LHCN-M2 (cell line): ENCODE measurements around the gene CYP4F22. TPM values are rescaled to one million over a fixed set of nuclear protein-coding genes. Genes with fewer than 3 reads are reported as not detected.
A peak's percentile ranks its signal among the peaks of the same experiment; 100 is the strongest.

Source experiments
- DNase-seq: peaks from one replicate; pipeline ENCODE4 v3.0.0-alpha.2; 2012; ENCODE audit warnings: low read depth
- total RNA-seq: library from RNA; depleted of rRNA; stranded (reverse); fragments of >200 nt; gene quantifications from 2 replicates; pipeline ENCODE4 v1.2.3, GENCODE V29; 2014

CYP4F22 gene
- total RNA-seq, 1 experiment from 2014 or later, result not detected

DNA sequence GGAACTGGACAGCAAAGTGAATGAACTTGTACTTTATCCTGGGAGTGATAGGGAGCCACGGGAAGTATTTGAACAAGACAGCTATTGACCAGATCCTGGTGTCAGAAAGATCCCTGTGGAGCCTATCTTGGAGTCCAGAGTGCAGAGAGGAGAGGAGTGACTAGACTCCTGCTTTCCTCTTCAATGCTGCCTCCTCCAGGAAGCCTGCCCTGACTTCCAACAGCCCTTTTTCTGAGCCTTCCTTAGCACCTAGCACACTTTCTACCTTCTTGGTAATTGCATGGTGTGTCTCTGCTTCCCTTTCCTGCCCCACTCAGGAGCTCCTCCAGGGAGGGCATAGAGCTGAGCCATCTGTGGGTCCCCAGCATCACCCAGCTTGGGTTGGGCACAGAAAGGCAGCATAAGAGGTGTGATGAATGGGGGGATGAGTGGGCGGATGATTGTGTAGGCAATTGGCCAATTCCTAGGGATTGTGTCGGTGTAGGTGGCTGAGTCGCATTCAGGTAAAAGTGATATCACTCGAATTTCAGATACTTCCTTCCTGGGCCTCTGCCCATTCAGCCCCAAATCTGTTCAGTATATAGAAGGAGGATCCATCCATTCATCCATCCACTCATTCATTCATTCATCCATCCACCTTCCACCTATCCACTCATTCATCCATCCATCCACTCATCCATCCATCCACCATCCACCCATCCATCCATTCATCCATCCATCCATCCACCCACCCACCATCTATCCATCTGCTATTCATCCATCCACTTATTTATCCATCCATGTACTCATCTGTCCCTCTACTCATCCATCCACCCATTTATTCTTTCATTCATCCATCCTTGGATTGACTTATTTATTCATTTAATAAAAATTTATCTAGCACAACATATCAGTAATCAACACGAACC, 26.9 kb downstream of the CYP4F22 start:
- DNase-seq, result no peak

DNA sequence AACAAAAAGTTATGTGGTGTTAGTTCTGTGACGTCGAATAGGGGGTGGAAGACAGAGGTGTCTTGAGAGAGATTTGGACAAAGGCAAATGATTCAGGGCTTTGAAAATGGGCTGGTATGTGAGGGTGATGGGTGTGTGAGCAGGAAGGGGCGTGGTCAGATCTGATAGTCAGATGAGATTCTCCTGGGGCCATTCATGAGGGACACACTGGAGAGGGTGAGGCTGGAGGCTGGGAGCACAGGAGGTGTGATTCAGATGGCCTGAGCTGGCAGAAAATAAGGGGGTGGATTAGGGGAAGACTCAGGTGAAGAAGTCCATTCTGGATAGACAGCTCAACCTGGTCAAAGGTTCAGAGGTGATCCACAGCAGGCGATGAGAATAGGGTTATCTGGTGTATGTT, 28.0 kb downstream of the CYP4F22 start:
- no peak for DNase-seq

DNA sequence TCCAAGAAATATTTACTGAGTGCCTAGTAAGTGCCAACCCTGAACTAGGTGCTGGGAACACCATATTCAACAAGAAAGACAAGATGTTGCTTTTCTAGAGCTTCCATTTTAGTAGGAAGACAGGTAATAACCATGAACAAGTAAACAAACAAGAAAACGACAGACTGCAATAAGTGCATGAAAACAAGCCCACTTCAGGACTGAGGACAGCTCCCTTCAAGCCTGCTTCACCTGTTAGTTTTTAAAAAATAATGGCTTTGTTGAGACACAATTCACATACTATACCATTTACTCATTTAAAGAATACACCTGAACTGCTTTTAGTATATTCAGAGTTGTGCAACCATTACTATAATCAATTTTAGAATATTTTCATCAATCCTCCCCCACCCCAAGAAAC, 30.4 kb downstream of the CYP4F22 start:
- DNase-seq, result no peak

DNA sequence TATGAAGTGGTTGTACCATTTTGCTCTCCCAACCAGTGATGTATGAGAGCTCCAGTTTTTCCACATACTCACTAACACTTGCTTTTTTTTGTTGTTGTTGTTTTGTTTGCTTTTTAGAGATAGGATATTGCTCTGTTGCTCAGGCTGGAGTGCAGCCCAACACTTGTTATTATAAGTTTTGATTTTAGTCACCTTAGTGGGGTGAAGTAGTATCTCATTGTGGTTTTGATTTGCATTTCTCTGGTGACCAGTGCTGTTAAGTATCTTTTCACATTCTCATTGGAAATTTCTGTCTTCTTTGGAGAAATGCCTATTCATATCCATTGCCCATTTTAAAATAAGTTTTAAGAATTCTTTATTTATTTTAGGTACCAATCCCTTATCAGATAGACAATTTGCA, 31.3 kb downstream of the CYP4F22 start:
- no peak for DNase-seq

DNA sequence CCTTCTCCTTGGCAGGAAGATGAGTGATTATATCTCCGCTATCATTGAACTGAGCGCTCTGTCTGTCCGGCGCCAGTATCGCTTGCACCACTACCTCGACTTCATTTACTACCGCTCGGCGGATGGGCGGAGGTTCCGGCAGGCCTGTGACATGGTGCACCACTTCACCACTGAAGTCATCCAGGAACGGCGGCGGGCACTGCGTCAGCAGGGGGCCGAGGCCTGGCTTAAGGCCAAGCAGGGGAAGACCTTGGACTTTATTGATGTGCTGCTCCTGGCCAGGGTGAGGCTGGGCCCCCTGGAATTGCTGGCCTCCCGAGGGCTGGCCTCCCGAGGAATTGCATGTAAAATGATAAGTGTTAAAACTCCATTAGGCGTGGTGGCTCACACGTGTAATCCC, 32.1 kb downstream of the CYP4F22 start:
- DNase-seq, result no peak

DNA sequence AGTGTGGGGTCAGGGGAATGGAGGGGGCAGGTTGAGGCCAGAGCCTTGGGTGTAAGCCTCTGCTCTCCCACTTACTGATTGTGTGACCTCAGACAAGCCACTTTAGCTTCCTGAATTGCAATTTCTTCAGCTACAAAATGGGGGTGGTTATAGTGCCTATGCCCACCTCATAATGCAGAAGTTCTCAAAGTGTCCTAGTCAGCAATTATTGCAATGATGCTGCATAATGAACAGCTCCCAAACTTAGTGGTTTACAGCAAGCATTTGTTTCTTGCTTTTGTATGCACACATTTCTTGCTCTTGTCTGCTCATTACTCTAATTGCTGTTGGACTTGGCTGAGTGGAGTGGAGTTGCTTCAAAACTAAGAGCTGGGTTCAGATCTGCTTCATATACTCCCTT, 36.0 kb downstream of the CYP4F22 start:
- no peak for DNase-seq

DNA sequence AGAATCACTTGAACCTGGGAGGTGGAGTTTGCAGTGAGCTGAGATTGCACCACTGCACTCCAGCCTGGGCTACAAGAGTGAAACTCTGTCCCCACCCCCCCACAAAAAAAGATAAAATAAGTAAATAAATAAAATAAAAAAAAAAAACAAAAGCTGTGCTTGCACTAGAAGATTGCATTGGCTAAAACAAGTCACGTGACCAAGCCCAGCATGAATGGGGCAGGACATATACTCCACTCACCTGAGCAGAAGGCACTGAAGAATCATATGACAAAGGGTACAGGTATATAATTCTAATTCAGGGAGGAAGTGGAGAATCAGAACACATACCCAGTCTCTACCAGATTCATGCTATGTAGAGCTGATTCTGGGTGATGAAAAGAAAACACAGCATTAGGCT, 36.6 kb downstream of the CYP4F22 start:
- no peak for DNase-seq

DNA sequence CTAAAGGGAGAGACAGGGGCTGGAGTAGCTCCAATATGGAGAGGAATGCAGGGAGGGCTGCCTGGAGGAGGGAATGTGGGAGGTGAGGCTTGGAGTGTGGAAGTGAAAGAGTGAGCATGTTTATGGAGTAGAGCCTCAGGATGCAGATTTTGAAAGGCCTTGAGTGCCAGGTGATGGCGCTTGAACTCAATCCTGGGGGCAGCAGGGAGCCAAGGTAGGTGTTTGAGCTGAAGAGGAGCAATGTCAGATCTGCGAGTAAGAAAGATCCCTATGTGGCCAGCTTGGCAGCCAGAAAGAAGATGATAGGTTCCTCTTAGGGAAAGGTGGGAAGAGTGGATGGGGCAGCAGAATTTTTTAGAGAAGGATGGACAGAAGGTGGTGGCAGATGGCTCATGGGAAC, 40.3 kb downstream of the CYP4F22 start:
- DNase-seq, result no peak

DNA sequence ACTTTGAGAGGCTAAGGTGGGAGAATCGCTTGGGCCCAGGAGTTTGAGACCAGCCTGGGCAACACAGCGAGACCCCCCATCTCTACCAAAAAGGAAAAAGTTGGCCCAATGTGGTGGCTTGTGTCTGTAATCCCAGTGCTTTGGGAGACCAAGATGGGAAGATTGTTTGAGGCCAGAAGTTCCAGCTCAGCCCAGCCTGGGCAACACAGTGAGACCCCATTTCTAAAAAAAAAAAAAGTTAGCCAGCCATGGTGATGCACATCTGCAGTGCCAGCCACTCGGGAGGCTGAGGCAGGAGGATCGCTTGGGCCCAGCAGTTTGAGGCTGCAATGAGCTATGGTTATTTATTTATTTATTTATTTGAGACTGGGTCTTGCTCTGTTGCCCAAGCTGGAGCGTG, 41.3 kb downstream of the CYP4F22 start:
- no peak for DNase-seq

DNA sequence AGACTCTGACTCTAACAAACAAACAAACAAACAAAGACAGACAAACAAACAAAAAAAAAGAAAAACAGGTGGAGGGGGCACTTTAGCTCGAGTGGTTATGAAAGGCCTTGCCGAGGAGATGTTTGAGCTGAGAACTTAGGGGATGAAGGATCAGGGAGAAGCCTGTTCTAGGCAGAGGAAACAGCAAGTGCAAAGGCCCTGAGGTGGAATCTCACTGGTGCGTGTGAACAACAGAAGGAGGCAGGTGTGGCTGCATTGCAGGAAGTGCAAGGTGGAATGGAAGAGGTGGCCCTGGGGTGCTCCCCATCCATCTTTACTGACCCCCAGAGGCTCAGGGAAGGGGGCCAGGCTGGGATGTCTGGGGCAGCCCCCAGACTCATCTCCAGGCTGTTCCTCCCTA, 41.9 kb downstream of the CYP4F22 start:
- DNase-seq, result no peak

DNA sequence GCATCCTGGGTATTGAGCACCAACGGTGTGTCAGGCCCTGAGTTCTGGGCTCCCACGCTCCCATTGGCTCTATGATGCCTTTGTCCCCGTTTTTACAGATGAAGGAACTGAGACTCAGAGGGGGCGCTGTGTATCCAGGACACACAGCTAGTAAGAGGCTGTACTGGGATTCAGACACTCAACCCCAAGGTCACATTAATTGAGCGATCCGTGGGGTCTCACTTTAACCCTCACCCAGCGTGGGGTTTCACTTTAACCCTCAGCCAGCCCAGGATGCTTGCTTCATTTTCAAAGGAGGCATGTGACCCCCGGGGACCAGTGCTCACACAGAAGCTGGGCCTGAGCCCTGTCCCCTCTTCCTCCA, 42.6 kb downstream of the CYP4F22 start:
- DNase-seq, result no peak

DNA sequence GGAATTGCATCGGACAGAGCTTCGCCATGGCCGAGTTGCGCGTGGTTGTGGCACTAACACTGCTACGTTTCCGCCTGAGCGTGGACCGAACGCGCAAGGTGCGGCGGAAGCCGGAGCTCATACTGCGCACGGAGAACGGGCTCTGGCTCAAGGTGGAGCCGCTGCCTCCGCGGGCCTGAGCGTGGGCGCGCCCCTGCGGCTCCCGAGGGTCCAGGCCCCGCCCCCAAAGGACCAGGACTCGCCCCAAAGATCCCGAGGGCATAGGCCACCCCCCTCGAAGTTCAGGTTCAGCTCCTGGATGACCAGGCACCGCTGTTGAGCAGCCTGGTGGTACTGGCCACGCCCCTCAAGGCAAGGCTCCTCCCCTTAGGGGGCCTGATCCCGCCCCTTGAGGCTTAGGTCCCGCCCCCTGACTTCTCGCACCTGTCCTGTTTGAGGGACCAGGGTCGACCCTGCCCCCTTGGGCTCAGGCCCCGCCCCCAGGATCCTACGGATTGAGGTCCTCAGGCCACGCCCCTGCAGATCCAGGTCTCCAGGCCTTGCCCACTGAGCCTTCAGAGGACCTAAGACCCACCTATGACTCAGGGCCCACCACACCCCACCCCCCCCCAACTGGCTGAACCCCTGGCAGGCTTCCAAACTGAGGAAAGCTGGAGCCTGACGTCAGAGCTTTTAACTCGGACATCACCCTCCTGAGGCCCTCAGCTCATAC, 43.1 kb downstream of the CYP4F22 start:
- peak; percentile 9 for DNase-seq

DNA sequence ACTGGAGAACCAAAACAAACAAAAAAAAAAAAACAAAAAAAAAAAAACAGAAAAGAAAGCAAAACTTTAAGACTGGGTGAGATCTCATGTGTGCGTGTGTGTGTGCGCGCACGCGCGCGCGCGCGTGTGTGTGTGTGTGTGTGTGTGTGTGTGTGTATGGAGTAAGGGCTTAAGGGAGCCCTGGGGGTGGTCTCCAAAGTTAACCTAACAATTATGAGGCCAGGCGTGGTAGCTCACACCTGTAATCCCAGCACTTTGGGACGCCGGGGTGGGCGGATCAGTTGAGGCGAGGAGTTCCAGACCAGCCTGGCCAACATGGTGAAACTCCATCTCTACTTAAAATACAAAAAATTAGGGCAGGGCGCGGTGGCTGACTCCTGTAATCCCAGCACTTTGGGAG, 46.7 kb downstream of the CYP4F22 start:
- no peak for DNase-seq

DNA sequence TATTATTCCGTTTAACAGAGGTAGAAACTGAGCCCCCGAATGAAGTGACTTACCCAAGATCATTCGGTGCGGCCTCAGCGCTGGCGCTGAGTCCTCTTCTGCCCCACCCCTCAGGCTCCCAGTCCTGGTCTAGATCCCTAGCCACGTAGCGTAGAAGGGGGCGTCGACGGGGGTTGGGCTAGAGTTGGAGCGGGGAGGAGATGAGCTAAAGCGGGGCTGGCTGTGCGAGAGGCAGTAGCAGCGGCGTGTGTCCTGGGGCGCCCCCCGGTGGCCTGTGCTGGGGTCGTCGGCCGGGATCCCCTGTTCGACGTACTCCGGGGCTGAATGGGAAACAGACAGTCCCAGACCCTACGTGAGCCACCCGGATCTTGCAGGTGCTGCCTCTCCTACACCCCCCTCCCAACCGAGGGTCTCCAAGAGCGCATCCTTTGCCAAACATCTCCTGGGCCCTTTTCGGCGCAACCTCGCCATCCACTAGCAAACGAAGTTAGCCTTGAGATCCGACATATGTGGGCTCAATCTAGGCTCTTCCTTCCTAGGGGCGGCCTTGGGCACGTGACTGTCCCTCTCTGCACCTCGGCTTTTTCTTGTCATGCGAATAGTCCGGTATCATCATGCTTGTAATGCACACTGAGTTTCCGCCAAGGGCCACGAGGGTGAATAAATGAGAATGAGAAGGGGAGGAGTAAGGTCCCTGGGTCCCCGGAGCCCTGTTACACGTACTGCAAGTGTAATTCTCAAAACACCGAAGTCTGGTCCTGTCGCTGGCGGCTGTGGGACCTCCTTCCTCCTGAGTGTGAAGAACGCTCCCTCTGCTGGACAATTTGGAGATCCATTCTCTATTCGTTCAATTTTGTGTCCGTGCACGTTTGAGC, 47.7 kb downstream of the CYP4F22 start:
- DNase-seq, result peak; percentile 81

DNA sequence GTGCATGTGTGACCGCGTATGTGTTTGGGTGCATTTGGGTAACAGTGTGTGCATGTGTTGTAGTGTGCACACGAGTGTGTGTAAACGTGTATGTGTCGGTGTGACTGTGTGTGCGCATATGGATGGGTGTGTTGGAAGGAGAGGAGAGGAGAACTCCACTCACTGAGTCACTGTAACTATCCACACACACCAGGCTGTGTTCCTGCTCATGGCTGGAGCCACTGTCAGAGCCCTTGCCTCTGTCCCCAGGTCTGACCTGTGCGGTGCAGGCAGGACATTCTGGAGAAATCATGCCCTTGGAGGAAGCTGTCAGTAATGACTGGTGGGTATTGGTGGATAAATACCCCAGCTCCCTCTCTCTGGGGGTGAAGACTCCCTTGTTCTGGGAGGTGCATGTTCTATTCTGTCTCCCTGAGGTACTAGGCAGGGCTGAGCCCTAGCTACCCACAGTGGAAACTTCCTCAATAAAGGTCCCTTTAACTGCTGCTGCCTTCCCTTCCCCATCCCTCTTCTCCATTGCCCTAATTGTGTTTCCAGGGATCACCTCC, 48.4 kb downstream of the CYP4F22 start:
- DNase-seq, result no peak

DNA sequence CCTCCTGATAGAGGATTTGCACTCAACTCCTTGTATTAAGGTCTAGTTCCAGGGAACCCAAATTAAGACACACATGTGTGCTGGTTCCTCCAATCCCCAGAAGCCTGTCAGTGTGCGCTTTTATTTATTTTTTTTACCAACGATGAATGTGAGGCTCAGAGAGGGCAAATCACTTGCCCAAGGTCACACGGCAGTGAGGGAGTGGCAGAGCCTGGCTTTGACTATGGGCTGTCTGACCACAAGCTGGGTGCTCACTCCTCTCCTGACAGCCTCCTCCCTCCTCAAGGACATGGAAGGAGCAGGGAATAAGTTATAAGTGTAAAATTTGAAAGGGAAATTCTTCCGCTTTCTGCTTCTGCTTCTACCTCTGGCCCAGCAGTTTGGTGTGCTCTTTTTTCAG, 48.9 kb downstream of the CYP4F22 start:
- no peak for DNase-seq

DNA sequence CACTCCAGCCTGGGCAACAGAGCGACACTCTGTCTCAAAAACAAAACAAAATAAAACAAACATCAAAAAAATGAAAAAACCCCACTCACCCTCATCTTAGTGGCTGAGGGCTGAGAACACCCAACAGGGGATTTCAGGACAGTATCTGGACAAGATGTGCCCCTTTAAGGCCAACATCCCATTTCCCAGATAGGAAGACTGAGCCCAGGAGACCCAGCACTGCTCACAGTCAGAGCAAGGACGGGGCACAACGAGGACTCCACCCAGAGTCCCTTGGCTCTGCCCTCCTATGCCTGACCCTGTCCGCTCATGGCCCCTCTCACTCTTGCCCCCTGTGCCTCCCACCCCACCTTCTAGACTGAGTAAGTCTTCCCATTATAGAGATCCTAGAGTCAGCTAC, 53.8 kb downstream of the CYP4F22 start:
- no peak for DNase-seq

DNA sequence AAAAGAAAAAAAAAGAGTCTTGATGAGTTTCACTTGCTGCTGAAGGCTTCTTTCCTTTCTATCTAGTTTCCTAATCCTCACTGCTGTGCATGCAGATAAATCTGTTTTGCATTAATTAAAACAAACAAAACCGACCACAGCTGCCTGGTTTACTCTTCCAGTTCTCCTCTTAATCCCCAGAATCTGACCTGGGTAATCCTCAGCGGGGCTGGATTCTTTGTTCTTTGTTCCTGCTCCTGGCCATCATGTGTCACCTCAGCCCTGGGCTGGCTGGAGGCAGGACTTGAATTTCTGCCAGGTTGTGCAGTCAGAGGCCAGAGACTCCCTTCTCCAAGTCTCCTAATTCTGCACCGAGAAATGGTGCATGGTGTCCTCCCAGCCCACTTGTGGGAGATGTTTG, 54.5 kb downstream of the CYP4F22 start:
- peak; percentile 19 for DNase-seq

DNA sequence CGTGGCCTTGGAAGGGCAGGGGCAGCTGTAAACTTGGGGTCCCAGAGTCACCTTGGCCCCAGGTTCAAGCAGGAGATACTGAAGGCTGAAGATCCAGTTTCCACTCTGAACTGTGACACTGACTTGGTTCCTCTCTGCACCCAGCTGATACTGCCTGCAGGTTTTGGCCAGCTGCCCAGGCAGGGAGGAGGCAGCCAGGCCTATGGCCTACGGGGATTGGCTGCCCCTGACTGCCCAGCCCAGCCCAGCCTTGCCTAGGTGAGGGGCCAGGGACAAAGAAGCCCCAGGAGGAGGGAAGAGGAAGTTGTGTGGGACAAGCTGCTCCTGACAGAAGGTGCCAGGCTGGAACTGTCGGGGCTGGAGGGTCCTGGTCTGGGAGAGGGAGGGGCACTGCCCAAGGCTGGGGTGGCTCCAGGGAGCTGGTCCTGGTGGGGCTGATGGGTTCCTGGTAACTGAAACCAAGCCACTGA, 55.0 kb downstream of the CYP4F22 start:
- no peak for DNase-seq

DNA sequence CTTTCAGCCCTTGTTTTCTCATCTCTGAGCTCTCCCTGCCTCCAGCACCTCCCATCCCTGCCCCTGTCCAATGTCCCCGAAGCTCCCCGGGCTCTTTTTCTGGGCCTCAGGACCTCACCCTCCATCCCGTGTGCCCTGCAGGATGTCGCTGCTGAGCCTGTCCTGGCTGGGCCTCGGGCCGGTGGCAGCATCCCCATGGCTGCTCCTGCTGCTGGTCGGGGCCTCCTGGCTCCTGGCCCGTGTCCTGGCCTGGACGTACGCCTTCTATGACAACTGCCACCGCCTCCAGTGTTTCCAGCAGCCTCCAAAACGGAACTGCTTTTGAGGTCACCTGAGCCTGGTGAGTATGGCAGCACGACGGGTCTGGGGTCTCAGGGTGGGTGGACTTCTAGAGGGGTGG, 55.6 kb downstream of the CYP4F22 start:
- no peak for DNase-seq

DNA sequence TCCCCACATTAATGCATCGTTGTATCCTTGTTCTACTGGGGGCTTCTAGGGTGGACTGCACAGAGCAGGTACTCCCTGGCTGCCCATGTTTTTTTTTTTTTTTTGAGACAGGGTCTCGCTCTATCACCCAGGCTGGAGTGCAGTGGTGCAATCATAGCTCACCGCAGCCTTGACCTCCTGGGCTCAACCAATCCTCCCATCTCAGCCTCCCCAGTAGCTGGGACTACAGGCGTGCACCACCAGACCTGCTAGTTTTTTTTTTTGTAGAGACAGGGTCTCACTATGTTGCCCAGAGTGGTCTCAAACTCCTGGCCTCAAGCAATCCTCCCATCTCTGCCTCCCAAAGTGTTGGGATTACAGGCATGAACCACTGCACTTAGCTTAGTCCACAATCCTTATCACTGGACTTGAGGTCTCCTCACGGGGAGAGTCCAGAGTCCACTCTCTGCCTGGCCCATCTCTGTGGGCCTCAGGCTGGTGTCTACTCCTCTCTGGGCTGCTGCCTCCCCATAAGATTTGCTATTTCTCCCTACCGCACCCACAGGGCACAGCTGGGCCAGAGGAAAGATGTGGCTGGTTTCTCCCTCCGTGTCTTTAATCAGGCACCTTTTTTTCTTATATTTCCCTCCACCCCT, 56.3 kb downstream of the CYP4F22 start:
- no peak for DNase-seq
